GM18868 (cell line): ENCODE data around the gene CCDC186.

Experiments
- ATAC-seq: cut with Tn5 transposase; IDR thresholded peaks from one replicate; pipeline ENCODE4 v1.9.1; 2021; ENCODE audit warnings: mild to moderate bottlenecking, moderate library complexity; ENCODE audit not compliant: unreplicated experiment

CCDC186 gene

GRCh38 chr10:114071178-114071577 is 102.8 kb downstream of the CCDC186 start:
- ATAC-seq: no peak
